HepG2 (cell line): ENCODE data around the gene RGSL1. TPM values are rescaled to one million over a fixed set of nuclear protein-coding genes. Genes with fewer than 3 reads are reported as not detected.

Experiments used
- ATAC-seq: fragments of 200-7000 bp; cut with Tn5 transposase; 3 replicates; pipeline ENCODE4 v1.9.1; 2020; ENCODE audit warnings: mild to moderate bottlenecking, moderate library complexity
- BruUV-seq: library from RNA; stranded (reverse); fragments of 400-500 nt; replicated peaks from 2 replicates; lab custom pipeline; 2021; lab: Mats Ljungman, UMichigan
- CTCF ChIA-PET: fragments of 300-600 bp; formaldehyde crosslinking; extraction: SDS; loops from one replicate; lab custom pipeline; 2021; ENCODE audit warnings: low total read pairs, inconsistent platforms, low intra/inter-chr PET ratio; lab: Yijun Ruan, JAX
- POLR2A ChIA-PET: fragments of 350-600 bp; sonication (Branson Sonifier 250); formaldehyde crosslinking; loops from one replicate; lab custom pipeline; 2020; ENCODE audit warnings: antibody characterized with exemption, inconsistent platforms; lab: Yijun Ruan, JAX
- DNase-seq: peaks from one replicate; pipeline ENCODE4 v3.0.0-alpha.2; 2015; ENCODE audit warnings: low spot score
- FAIRE-seq: peaks from 3 replicates; lab custom pipeline; 2011; peaks lifted over from hg19 to GRCh38; lab: Jason Lieb, UNC
- H2AFZ ChIP-seq: one replicate; pipeline ENCODE4 v1.6.1; 2011; ENCODE audit warnings: low read length, inconsistent platforms
- H3K27ac ChIP-seq: fragments of 300-600 bp; 3 replicates; pipeline ENCODE4 v1.8.0; 2011; ENCODE audit warnings: mixed run types, mild to moderate bottlenecking, mixed read lengths, low read length, inconsistent platforms; ENCODE audit not compliant: insufficient read depth; ENCODE audit errors: extremely low read length
- H3K27me3 ChIP-seq, 2 experiments: fragments of 200-600 bp in 1 of 2; 2 replicates in 1 of 2; 3 replicates in 1 of 2; pipeline versions ENCODE4 v1.6.0 to v1.8.0; 2011; ENCODE audit warnings: low read length in 2 of 2, mild to moderate bottlenecking in 2 of 2, moderate library complexity in 2 of 2, inconsistent platforms in 1 of 2; ENCODE audit not compliant: insufficient read depth in 2 of 2, control insufficient read depth in 1 of 2
- H3K36me3 ChIP-seq, 2 experiments: fragments of 200-600 bp in 1 of 2; replicated peaks in 1 of 2; 2 replicates in 1 of 2; 3 replicates in 1 of 2; pipeline versions ENCODE4 v1.5.1 to v1.8.0; 2011; ENCODE audit warnings: low read length in 2 of 2, inconsistent platforms in 1 of 2; ENCODE audit not compliant: insufficient read depth in 2 of 2, control insufficient read depth in 1 of 2
- H3K4me1 ChIP-seq: 2 replicates; pipeline ENCODE4 v1.5.1; 2012; ENCODE audit warnings: low read length, inconsistent platforms; ENCODE audit not compliant: insufficient read depth
- H3K4me2 ChIP-seq: 2 replicates; pipeline ENCODE4 v1.6.0; 2011; ENCODE audit warnings: low read depth, low read length, inconsistent platforms
- H3K4me3 ChIP-seq, 3 experiments: fragments of 200-600 bp in 1 of 3; sonication (generic), shearing (Covaris generic) in 1 of 3; replicated peaks in 1 of 3; 2 replicates each; pipeline ENCODE4 v1.5.1; 2011 to 2016; ENCODE audit warnings: low read length in 3 of 3, inconsistent platforms in 2 of 3, low read depth in 2 of 3, mild to moderate bottlenecking in 2 of 3, control low read depth in 1 of 3, mixed read lengths in 1 of 3; ENCODE audit not compliant: insufficient read depth in 1 of 3
- H3K79me2 ChIP-seq: one replicate; pipeline ENCODE4 v1.6.1; 2011; ENCODE audit warnings: low read length, inconsistent platforms; ENCODE audit not compliant: insufficient read depth
- H3K9ac ChIP-seq: 2 replicates; pipeline ENCODE4 v1.6.0; 2011; ENCODE audit warnings: mild to moderate bottlenecking, low read depth, low read length, inconsistent platforms; ENCODE audit not compliant: insufficient read depth
- H3K9me3 ChIP-seq: 2 replicates; pipeline ENCODE4 v1.5.1; 2012; ENCODE audit warnings: mild to moderate bottlenecking, low read length
- H4K20me1 ChIP-seq: 2 replicates; pipeline ENCODE4 v1.6.0; 2011; ENCODE audit warnings: inconsistent platforms, mild to moderate bottlenecking, low read length, moderate library complexity; ENCODE audit not compliant: insufficient read depth
- FIP1L1 ChIP-seq: fragments of 200-400 bp; formaldehyde crosslinking; IDR thresholded peaks from 2 replicates; pipeline ENCODE4 v1.6.1; 2018; ENCODE audit warnings: low read depth, mild to moderate bottlenecking, low read length, moderate library complexity, borderline replicate concordance; ENCODE audit not compliant: insufficient read depth
- KDM6A ChIP-seq: IDR thresholded peaks from 2 replicates; pipeline ENCODE4 v1.6.1; 2016; ENCODE audit warnings: low read depth
- MNT ChIP-seq: fragments of 450-650 bp; IDR thresholded peaks from 2 replicates; pipeline ENCODE4 v1.6.1; 2016
- MTF1 ChIP-seq: sonication (generic); formaldehyde crosslinking; IDR thresholded peaks from 2 replicates; pipeline ENCODE4 v1.5.0; 2020; ENCODE audit warnings: missing genetic modification reagents
- PLSCR1 ChIP-seq: sonication (generic); formaldehyde crosslinking; IDR thresholded peaks from 2 replicates; pipeline ENCODE4 v1.5.0; 2020; ENCODE audit warnings: missing genetic modification reagents, mild to moderate bottlenecking, borderline replicate concordance
- RELA ChIP-seq: sonication (generic); formaldehyde crosslinking; IDR thresholded peaks from 2 replicates; pipeline ENCODE4 v1.4.0; 2020; ENCODE audit warnings: missing genetic modification reagents
- RFX1 ChIP-seq: fragments of 450-650 bp; IDR thresholded peaks from 2 replicates; pipeline ENCODE4 v1.6.1; 2017
- SKIL ChIP-seq: sonication (generic); formaldehyde crosslinking; IDR thresholded peaks from 2 replicates; pipeline ENCODE4 v1.8.0; 2022; ENCODE audit warnings: missing genetic modification reagents, mild to moderate bottlenecking, moderate library complexity, borderline replicate concordance
- SNAPC2 ChIP-seq: sonication (generic); formaldehyde crosslinking; IDR thresholded peaks from 2 replicates; pipeline ENCODE4 v1.8.1; 2022; ENCODE audit warnings: mild to moderate bottlenecking, missing genetic modification reagents
- TFE3 ChIP-seq: IDR thresholded peaks from 2 replicates; pipeline ENCODE4 v1.6.1; 2016
- YEATS4 ChIP-seq: sonication (generic); formaldehyde crosslinking; IDR thresholded peaks from 2 replicates; pipeline ENCODE4 v1.4.0; 2020; ENCODE audit warnings: missing genetic modification reagents, borderline replicate concordance
- WGBS: methylation state at CpG from one replicate; pipeline ENCODE4 v1.1.6; 2017; ENCODE audit warnings: low lambda C conversion rate; 5-methylcytosine and 5-hydroxymethylcytosine counted together
- in situ Hi-C: cut with HindIII; loops from 2 replicates; pipeline ENCODE4 v1.10.0; 2017; ENCODE audit warnings: low pct_unique_long_range_greater_than_20kb; ENCODE audit not compliant: extremely low pct_ligation_motif_present
- intact Hi-C: fragments of 100-400 bp; cut with micrococcal nuclease; formaldehyde crosslinking; loops from one replicate; pipeline ENCODE4 v1.10.0; 2022; ENCODE audit not compliant: unreplicated experiment
- polyA plus RNA-seq, 8 experiments: library from polyadenylated mRNA; depleted of rRNA in 3 of 8; stranded (reverse) in 7 of 8; unstranded in 1 of 8; fragments of >200 nt; fragmentation: Illumina TruSeq in 4 of 8; extraction: Trizol in 4 of 8; gene quantifications; 2 replicates each; pipeline versions ENCODE4 v1.2.1 to v1.2.3, GENCODE V29; 2011 to 2016; ENCODE audit warnings: low read depth in 4 of 8, missing spikeins in 1 of 8, mixed read lengths in 1 of 8; ENCODE audit not compliant: insufficient read depth in 1 of 8
- total RNA-seq, 5 experiments: library from RNA; depleted of rRNA; stranded (reverse); fragments of >200 nt; fragmentation: Illumina TruSeq; extraction: Trizol; gene quantifications; 2 replicates each; pipeline ENCODE4 v1.2.3, GENCODE V29; 2016; ENCODE audit warnings: low read depth in 1 of 5

Gene RGSL1
- total and polyA plus RNA-seq, 2 of the 13 experiments (the other 11 are each of a cell fraction or from before 2014, with no cell fraction given): not detected

- no peak for FAIRE-seq
- in situ Hi-C loops: no loop called here
- ChIA-PET POLR2A (no interaction called here), CTCF (no interaction called here)
- WGBS: 21% methylated on average over 7 of the region's 7 CpGs
- Histone ChIP-seq H3K4me2 (no peak overlapping the region), H3K27me3 (no peaks in the 10 kb centered on the region), H3K9me3 (no peaks in the 10 kb centered on the region), H3K36me3 (no peaks in the 10 kb centered on the region), H3K9ac (no peak overlapping the region), H2AFZ (no peak overlapping the region), H3K79me2 (no peaks in the 10 kb centered on the region), H3K4me1 (no peaks in the 10 kb centered on the region), H4K20me1 (no peaks in the 10 kb centered on the region), H3K27ac (no peak overlapping the region), H3K4me3 (no peak overlapping the region)
- intact Hi-C loops: no loop called here
- no peak for DNase-seq
- BruUV-seq: no TSS peak
- ATAC-seq: no peak
- no peak for TF ChIP-seq FIP1L1
- TF ChIP-seq RFX1: peak; percentile 40; the same call in 1 of the 2 replicates
- TF ChIP-seq MTF1: no peak
Measured at GRCh38 chr1:182426442-182427430, 23.2 kb upstream of the RGSL1 start.

GRCh38 chr1:182428043-182428442, 21.9 kb upstream of the RGSL1 start:
- no peaks in the 10 kb centered on the region for H3K36me3 ChIP-seq
- H3K27ac ChIP-seq: no peak overlapping the region
- WGBS: 47% methylated on average over 2 of the region's 2 CpGs
- no peak overlapping the region for H2AFZ ChIP-seq
- no peaks in the 10 kb centered on the region for H4K20me1 ChIP-seq
- POLR2A ChIA-PET: no interaction called here
- CTCF ChIA-PET: no interaction called here
- no peaks in the 10 kb centered on the region for H3K79me2 ChIP-seq
- intact Hi-C loops (no loop called here), in situ Hi-C loops (no loop called here)
- no peak overlapping the region for H3K4me3 ChIP-seq
- no peaks in the 10 kb centered on the region for H3K4me1 ChIP-seq
- H3K9ac ChIP-seq: no peak overlapping the region
- H3K4me2 ChIP-seq: no peak overlapping the region
- H3K9me3 ChIP-seq: no peaks in the 10 kb centered on the region
- FAIRE-seq (no peak), ATAC-seq (no peak), DNase-seq (no peak)
- peaks cover 0 to 3% of the 10 kb centered on the region in 2 experiments; a peak in 1 of 5 replicates for H3K27me3 ChIP-seq
- BruUV-seq: no TSS peak
- TF ChIP-seq RFX1 (no peak), SNAPC2 (CRISPR knock-in tag) (no peak), MNT (no peak), KDM6A (CRISPR knock-in tag) (no peak), PLSCR1 (CRISPR knock-in tag) (no peak), SKIL (CRISPR knock-in tag) (no peak), TFE3 (CRISPR knock-in tag) (no peak), YEATS4 (CRISPR knock-in tag) (no peak), RELA (no peak)
